ENCODE results near the gene SEC14L5.

Gene SEC14L5

GRCh38 chr16:5065813-5066212 lies 107.7 kb downstream of the SEC14L5 start, which contains the start of gene C16orf89:
Gene C16orf89, minus strand, starts transcription at chr16:5065956. Its CDS starts 48 bp downstream, at chr16:5065908.
- no peak for DNase-seq (ENCODE audit: low read depth in 1 of 2, low spot score in 1 of 2)

GRCh38 chr16:5066511-5066910 lies 108.4 kb downstream of the SEC14L5 start:
- DNase-seq (ENCODE audit: low read depth in 1 of 2, low spot score in 1 of 2) = no peak

Data from activated T-helper 1 cell treated with anti-CD3 and anti-CD28 coated beads, Interleukin-2, amount 50 U/mL, for 16 hours (primary cell).